Erythroblast (primary cell): ENCODE measurements around the gene CA10.

Experiments used
- DNase-seq, 2 experiments: peaks; one replicate each; lab custom pipeline; 2025; lab: John Stamatoyannopoulos, UW
- GATA1 ChIP-seq: IDR thresholded peaks from 2 replicates; pipeline ENCODE4 v1.6.1; 2011; ENCODE audit warnings: low read depth, mild to moderate bottlenecking, control low read depth, low read length, moderate library complexity
- POLR2A ChIP-seq: IDR thresholded peaks from 2 replicates; pipeline ENCODE4 v1.6.1; 2011; ENCODE audit warnings: mild to moderate bottlenecking, low read length

Gene CA10

DNA sequence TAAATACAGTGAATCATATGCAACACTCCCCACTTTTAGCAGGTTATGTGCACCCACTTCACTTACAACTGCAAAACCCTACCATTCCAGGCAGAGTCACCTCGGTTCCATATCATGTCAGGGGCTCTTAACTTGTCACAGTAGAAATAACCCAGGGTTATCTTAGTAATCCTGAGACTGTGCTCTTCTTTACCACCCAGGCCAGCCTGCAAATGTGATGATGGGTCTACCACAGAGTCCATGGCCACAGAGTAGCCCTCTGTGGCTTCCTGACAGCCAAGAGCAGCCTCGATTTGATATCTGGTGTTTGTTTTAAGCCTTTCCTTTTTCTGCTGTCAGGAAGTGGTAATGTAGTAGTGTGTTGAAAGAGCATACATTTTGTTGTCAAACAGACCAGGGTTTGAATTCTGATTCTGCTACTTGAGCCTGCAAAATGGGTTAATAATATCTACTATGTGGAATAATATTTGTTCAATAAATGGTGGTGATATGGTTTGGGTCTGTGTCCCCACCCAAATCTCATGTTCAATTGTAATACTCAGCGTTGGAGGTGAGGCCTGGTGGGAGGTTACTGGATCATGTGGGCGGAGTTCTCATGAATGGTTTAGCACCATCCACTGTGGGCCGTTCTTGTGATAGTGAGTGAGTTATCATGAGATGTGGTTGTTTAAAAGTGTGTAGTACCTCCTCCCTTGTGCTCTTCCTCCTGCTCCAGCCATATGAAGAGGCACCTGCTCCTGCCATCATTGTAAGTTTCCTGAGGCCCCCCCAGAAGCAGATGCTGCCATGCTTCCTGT lies 481.6 kb downstream of the CA10 start:
- TF ChIP-seq POLR2A = no peak
- TF ChIP-seq GATA1 = no peak
- no peak for DNase-seq

DNA sequence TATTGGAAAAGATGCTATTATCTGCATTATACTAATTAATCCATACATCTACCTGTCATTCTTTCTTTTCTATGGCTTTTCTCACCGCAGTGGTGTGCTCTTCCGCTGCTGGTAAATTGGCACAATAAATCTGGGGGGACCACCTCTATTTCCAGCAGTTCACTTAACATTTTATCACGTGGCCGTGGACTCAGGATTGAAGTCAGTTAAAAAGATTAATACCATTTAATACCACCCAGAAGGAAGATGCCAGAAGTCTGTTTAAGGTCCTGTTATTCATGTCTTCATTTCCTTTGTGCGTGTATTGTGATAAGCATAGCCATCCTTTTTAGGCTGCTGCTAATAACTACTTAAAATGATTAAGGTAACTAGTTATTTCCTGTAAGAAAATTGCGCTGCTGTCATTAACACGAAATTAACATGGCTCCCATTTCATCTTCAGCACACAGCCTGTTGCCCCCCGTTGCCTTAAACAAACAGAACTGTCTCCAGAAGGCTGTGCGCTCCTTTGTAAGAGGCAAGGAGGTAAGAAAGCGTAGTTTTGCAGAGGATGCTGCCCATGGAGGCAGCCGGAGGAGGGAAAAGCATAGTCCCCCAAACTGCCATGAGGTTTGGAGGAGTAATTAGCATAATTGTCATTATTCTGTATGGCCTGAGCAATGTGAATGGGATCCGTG lies 483.8 kb downstream of the CA10 start:
- no peak for DNase-seq
- TF ChIP-seq GATA1 = no peak
- no peak for TF ChIP-seq POLR2A

DNA sequence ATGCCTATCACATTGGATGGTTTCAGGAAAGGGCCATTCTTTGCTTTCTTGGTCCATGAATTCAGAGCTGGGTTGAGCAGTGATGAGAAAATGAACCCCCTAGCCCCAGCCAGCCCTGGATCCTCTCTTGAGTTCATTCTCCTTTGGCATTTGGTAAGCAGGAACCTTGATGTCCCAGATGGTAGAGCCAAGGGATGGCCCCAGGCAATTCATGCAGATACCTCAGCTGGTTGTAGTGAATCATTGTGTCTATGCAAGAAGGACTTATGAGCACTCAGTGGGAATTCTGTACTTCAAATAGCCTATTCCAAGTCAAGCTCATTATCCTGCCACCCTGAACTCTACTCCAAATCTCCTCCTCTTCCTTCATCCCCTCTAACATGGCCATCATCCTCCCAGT lies 485.4 kb downstream of the CA10 start:
- TF ChIP-seq GATA1 = no peak
- no peak for TF ChIP-seq POLR2A
- DNase-seq = no peak

DNA sequence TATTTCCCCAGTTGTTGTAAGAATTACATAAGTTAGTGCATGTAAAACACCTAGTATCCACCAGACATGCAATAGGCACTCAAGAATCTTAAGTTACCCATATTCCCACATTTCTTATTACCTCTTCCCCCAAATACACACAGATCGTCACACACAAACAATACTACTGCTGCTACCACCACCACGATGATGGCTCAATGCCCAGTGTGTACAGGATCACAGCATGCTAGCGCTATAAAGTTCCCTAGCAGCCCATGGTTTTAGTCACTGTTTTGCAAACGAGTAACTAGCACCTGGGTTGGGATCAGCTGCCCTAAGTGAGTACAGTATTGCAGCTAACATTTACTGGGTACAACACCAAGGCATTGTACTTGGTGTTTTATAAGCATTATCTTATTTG lies 486.4 kb downstream of the CA10 start:
- TF ChIP-seq GATA1 (no peak), POLR2A (no peak)
- DNase-seq = no peak

DNA sequence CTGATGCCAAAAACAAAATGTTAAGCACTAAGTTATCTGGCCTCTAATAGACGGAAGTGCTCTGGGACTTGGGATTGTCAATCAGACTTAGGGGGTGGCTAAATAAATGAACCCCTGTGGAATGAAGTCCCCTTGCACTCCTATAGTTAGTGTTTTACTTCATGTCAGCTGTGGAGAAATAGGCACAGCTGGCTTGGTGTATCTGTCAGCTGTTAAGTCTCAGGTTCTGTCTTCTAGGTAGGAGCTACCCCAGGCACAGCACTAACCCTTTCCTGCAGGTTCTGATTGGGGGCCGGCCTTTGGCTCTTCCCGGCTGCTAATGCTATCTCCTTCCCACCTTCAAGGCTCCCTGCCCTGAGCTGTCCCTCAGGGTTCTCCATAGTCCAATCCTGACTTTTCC lies 487.6 kb downstream of the CA10 start:
- TF ChIP-seq GATA1 (no peak), POLR2A (no peak)
- DNase-seq = no peak

DNA sequence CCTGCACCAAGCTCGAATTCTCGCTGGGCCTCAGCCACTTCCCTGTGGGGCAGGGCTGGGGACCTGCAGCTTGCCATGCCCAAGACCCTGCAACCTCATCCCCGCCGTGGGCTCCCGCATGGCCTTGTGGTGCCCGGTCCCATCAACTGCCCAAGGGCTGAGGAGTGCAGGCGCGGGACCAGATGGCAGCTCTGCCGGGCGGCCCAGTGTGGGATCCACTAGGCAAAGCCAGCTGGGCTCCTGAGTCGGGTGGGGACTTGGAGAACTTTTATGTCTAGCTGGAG lies 489.6 kb downstream of the CA10 start:
- no peak for DNase-seq
- TF ChIP-seq GATA1 (no peak), POLR2A (no peak)

DNA sequence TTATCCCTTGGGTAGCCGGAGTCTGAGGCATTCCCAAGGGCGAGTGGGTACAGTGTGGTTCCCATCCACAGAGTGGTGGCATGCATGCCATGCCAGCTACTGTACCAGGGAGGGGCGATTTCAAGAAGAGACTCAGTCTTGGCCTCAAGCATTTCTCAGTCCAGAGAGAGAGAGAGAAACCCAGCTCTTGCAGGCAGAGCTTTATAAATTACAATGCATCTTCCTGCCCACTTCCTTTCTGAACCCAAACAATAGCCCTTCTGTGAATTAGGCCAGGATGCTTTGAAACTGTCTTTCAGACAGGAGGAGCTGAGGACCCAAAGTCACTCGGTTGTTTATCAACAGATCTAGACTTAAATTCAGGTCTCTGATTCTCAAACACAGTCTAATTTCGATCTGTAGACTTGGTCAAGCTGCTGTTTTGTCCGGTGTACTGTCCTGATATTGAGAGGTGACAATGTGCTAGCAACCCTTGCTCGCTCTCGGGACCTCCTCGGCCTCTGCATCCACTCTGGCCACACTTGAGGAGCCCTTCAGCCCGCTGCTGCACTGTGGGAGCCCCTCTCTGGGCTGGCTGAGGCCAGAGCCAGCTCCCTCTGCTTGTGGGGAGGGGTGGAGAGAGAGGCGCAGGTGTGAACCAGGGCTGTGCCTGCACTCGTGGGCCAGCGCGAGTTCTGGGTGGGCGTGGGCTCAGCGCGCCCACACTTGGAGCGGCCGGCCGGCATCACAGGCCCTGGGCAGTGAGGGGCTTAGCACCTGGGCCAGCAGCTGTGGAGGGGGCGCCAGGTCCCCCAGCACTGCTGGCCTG lies 490.2 kb downstream of the CA10 start:
- DNase-seq = no peak
- TF ChIP-seq POLR2A = no peak
- no peak for TF ChIP-seq GATA1

DNA sequence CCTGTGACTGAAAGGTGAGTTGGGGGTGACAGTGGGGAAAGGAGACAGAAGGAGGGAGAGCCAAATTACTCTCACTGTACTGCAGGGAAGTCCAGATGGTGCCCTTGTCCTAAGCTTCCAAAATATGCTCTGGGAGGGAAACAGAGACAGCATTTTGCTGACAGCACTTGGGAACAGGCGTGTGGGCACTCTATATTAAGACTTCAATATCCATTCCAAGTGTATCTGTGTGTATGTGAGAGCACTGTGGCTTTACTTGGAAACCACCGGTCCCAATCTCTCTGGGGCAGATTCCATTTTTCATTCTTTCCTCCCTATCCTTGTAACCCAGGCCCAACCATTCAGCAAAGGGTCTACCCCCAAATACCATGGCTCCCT lies 490.8 kb downstream of the CA10 start:
- DNase-seq = no peak
- TF ChIP-seq POLR2A (no peak), GATA1 (no peak)

DNA sequence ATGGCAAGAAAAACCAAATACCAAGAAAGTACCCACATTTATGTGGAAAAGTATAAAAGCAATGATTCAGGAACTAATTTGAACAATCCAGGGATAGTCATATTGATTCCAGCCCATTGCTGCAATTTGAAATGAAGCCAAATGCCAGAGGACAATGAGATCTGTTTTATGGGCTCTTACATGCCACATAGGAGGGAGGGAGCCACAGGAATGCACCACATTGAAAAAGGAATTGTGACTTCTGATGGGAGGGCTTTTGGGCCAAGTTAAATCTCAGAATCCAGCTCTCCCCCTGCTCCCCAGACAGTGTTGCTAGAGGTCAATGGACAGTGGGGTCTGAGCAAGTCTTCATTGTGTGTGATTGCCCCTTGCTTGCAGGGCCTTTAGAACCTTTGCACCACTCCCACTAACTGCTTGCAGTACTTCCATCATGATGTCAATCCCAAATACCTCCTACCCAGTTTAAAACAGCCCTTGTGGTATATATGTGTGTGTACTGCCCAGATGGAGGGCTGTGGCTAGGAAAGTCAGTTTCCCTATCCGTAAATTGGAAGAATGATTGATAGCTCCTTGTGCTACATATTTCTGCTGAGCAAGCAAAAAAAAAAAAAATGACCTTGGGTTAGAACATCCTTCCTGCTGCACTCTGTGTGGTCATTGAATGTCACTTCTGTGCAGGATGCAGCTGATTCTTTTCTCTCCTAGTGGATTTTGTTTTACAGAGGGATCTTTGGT lies 491.4 kb downstream of the CA10 start:
- no peak for TF ChIP-seq GATA1
- no peak for TF ChIP-seq POLR2A
- no peak for DNase-seq

DNA sequence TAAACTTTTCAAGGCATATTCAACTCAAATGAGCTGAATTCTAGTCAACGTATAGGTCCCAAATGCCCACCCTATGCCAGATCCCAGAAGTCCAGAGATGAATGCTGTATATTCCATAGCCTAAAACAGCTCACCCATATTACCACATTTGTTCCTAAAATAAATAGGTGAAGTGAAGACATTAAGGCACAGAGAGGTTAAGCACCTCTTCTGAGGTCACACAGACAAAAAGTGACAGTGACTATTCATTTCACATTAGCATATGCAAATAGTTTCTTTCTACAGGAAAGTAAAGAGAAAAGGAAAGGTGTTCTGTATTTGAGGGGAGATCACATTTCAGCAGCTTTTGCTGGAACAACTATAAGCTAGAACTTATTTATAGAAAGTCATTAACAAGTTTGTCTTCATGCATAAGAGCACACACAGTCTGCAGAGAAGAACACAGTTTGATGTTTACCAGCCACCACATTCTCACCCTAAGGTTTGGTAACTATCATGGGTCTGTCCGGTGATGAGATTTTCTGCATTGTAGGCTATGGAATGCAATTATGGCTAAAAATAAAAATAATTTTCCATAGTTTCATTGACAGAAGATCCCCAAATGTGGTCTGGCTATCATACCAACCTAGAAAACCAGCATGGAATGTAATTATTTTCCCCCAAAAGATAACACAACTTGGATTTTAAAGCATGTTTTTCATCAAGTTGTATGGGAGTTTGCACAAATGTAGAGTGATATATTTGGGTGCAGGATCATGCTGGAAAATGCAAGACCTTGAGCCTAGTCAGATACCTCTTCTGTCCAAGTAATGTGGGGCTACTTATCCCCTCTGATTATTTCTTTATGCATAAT lies 496.1 kb downstream of the CA10 start:
- TF ChIP-seq POLR2A (no peak), GATA1 (no peak)
- DNase-seq = no peak

DNA sequence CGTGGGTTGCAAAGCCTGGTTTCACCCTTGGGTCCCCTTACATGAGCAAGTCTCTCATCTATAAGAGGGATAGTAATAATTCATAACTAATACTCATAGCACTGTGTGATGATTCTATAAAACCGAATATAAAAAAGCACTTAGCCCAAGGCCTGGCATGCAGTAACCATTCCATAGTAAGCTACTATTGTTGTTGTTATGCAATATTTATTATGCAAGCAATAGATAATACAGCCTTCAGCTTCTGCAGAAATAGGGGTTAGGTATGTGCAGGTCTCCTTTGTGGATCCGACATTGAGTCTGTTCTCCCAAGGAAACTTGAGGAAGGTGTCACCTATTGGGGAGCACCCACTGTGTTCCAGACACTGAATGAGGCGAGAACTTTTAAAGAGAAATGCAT lies 497.1 kb downstream of the CA10 start:
- TF ChIP-seq GATA1 (no peak), POLR2A (no peak)
- no peak for DNase-seq

DNA sequence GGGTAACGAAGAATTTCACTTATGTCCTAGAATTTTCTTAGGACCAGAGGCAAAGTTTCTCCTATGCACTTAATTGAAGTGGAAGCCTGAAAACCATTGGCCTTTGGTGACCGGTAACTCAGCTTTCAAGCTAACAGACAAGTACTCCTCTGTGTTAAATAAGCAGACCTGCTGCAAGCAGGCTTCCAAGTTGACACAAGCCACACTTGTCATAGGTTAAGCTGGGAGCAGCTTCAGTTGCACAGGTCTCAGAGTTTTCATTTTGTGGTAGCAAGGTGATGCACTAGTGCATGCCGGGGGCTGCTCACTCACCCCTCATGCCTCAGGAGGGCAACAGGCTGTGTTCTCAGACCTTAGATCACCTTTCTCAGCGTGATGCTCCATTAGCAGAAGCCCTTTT lies 498.2 kb downstream of the CA10 start:
- DNase-seq = no peak
- TF ChIP-seq GATA1 (no peak), POLR2A (no peak)

DNA sequence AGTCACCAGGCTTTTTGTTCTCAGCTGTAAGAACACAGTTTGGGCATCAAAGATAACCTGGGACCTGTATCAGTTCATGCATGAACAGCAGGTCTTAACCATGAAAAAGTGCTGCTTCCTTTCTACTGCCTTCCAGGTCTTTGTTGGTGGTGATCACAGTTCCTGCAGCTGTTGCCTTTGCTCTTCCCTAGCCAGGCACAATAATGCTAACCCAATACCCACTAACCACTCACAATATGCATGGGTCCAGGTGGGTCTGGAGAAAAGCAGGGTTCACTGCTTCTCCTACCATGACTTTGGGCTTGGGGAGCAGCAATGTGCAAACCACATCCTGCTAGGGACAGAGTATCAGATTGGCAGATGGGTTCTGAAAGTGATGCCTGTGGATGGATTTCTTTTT lies 501.3 kb downstream of the CA10 start:
- no peak for DNase-seq
- TF ChIP-seq GATA1 (no peak), POLR2A (no peak)
